GM21360 (cell line): ENCODE results near the gene TRIM25.

ENCODE experiments used
- ATAC-seq: cut with Tn5 transposase; IDR thresholded peaks from one replicate; pipeline ENCODE4 v1.9.1; 2021; ENCODE audit warnings: mild to moderate bottlenecking, moderate library complexity; ENCODE audit not compliant: unreplicated experiment

Gene TRIM25

DNA sequence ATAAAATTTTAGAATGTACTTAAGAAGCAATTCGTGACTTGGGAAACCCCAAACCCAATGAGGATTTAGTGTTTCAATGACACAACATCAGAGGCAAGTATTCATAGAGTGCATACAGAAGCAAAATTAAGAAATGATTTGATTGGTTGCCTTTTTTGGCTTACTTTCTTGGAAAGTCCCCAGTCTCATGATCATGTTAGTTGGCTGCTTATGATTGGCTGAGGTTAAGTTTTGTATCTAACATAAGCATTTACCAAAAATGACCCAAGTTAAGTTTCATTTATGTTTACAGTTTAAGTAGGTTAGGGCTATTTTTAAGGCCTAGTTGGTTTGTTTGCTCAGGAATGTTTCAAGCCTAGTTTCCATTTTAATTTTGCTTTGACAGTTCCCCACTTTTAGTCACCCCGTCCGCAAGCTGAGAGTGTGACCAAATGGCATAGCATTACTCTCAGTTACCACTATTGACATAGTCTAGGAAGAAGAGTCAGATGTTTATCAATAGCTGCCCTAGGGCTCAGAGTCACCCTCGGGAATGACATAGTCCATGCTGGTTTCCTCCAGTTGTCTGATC is 43.7 kb downstream of the TRIM25 start:
- peak; percentile 55 for ATAC-seq

DNA sequence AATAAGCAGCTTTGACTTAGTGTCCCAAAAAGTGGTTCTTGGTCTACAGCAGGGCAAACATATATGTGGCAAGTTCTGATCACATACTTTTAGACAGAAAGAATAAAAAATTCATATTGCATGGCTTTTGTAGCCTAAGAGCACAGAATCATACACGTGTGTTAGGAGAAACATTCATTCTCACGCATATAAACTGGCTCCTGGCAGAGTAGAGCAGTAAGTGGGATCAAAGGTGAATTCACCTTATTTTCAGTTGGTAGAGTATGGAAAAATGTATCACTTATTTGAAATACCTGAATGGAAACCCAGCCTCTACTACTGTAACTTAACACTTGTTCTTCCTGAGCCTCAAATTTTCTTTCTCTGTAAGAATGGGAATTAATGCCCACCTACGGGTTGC is 45.1 kb downstream of the TRIM25 start:
- ATAC-seq: no peak

DNA sequence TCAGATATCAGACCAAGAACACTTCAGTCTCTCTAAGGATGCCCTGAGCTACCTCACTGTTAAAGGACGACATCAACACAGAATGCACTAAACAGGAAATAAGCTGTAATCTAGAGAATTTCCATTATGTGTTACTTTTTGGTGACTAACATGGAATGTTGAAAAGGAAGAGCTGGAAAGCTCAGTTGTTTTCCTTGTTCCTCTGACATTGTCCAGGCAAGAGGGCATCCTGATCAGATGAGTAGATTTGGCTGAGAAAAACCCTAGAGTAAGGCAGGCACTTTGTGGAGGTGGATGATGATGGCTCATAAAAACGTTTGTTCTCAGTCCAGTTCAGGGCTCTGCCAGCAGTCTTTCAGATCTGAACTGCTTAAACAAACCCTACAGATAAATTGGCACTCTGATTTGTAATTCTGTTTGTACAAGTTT is 45.9 kb downstream of the TRIM25 start:
- no peak for ATAC-seq

GRCh38 chr17:56866496-56866895 is 47.4 kb downstream of the TRIM25 start:
- ATAC-seq: no peak

DNA sequence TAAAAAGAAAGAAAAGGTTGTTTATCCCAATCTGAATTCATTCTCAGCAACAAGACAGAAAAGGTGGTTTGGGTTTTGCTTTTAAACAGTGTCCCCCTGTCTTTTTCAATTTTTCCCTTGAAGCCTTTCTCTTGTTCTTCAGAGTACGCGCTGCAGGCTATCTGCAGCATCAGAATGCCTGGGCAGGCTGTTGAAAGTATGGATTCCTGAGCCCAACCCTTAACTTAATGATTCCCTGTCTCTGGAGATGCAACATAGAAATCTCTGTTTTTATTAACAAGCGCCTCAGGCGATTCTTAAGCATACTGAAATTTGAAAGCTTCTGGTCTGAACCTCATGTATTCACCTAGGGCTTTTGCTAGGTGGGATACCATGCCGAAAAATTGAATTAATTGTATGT is 47.8 kb downstream of the TRIM25 start:
- no peak for ATAC-seq

DNA sequence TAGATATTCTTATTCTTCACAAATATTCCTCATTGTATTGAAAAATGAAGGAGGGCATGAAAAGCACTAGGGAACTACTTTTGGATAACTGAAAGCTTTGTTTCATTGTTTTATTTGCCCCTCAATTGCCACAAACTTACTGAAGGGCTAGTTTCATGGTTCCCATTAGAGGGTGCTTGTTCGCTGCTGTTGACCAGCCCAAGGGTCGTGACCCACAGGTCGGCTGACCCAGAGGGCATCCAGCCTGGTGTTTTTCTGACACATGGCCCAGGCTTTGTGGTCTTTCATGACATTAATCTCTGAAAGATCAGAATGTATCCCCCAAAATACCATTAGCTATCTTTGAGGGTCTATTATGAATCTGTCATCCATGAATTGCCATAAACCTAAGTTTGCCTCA is 49.9 kb downstream of the TRIM25 start:
- no peak for ATAC-seq

DNA sequence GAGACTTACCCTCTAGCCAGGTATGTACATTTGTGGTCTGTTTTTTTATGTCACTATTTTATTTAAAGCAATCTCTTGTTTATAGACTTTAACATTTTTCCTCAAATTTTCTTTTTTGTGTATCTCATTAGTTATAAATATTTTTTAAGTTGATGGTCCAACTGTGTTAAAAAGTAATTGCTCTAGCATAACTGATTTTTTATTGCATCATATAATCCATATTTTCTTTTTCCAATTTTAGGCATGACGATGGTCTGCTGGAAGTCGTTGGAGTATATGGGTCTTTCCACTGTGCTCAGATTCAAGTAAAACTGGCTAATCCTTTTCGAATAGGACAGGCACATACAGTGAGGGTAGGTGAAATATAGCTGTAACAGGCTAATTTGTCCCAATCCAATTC is 52.0 kb downstream of the TRIM25 start:
- ATAC-seq: no peak

GRCh38 chr17:56851008-56851407 is 62.8 kb downstream of the TRIM25 start:
- no peak for ATAC-seq

DNA sequence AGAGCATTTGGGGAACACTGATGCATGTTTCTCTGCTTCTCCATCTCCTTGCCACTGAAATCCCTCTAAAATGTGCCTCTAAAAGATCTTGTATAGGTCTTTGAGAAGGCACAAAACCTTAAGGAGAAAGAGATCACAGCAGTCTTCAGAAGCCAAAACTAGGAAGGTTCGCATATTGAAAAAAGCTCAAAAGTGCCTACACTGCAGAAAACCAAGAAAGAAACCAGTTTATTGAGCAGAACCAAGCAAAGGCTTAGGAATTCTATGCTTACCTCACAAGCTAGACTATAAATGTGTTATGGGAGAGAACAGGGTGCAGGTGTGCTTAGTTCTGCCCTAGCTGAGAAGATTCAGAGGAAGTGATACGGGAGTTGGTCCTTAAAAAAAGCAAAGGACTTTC is 63.3 kb downstream of the TRIM25 start:
- no peak for ATAC-seq

GRCh38 chr17:56849131-56849530 is 64.7 kb downstream of the TRIM25 start:
- no peak for ATAC-seq

DNA sequence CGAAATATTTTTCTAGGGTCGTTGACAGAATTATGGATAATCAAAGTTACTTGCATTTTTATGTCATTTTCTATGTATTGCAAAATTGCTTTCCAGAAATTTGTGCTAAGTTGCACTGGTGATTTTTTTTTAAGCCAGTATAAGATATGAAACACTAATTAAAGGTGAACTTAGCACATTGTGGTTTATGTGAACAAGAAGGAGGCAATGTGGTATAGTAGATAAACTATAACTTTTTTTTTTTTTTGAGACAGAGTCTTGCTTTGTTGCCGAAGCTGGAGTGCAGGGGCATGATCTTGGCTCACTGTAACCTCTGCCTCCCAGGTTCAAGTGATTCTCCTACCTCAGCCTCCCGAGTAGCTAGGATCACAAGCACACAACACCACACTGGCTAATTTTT is 66.7 kb downstream of the TRIM25 start:
- ATAC-seq: no peak

DNA sequence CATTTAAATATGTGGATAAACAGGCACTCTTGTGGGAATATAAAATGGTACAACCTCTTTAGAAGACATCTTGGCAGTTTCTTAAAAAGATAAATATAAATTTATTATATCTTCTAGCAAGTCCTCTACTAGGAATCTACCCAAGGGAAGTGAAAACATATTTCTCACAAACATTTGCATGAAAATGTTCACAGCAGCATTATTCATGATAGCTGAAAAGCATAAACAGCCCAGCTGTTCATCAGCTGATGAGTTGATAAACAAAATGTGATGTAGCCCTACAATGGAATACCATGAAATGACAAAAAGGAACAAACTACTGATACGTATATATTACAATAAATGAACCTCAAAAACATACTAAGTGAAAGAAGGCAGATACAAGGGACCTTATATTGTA is 67.9 kb downstream of the TRIM25 start:
- ATAC-seq: no peak

DNA sequence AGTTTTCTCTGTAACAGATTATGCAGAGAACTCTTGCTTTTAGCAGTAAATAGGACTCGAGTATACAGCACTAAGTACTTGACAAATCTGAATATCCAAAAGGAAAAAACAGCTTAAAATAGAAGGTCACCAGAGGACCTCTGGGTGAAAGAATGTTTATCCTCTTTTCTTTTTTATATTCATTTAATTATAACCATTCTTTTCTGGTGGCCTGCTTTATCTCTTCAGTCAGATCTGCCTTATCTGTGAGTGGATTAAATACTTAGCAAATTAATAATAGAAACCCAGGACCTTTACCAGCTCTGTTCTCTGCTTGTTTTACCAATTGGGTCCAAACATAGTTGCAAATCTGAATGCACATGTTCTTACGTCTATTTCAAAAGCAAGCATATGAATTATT is 71.3 kb downstream of the TRIM25 start:
- no peak for ATAC-seq

DNA sequence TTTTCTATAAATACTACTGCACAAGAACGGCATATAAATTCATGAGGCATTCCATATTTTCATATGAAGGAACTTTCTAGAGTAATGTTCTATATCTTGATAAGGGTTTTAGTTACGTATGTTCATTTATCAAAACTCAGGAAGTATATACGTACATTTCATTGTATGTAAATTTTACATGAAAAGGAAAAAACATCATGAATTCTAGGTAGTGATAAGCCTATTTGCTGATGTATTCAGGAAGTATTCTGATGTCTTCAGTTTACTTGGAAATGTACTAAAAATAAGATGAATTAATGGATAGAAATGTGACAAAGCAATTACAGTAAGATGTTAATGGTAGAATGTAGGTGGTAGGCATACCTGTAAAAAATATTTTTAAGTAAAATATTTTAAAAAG is 75.2 kb downstream of the TRIM25 start:
- no peak for ATAC-seq
